Dermis blood vessel endothelial cell (primary cell): ENCODE measurements around the gene POLDIP3. TPM values are rescaled to one million over a fixed set of nuclear protein-coding genes. Genes with fewer than 3 reads are reported as not detected.
"Not testable (repeated sequence)": the region's sequence is repeated elsewhere in the genome, so short reads cannot be mapped to it uniquely, and the experiment has no call there.

Source experiments
- DNase-seq: peaks from one replicate; pipeline ENCODE4 v3.0.0; 2010
- total RNA-seq: library from RNA; depleted of rRNA; stranded (reverse); fragments of >200 nt; gene quantifications from 2 replicates; pipeline ENCODE4 v1.2.3, GENCODE V29; 2014

POLDIP3 gene
- total RNA-seq, 1 donor from 2014 or later: 27.9 TPM

DNA sequence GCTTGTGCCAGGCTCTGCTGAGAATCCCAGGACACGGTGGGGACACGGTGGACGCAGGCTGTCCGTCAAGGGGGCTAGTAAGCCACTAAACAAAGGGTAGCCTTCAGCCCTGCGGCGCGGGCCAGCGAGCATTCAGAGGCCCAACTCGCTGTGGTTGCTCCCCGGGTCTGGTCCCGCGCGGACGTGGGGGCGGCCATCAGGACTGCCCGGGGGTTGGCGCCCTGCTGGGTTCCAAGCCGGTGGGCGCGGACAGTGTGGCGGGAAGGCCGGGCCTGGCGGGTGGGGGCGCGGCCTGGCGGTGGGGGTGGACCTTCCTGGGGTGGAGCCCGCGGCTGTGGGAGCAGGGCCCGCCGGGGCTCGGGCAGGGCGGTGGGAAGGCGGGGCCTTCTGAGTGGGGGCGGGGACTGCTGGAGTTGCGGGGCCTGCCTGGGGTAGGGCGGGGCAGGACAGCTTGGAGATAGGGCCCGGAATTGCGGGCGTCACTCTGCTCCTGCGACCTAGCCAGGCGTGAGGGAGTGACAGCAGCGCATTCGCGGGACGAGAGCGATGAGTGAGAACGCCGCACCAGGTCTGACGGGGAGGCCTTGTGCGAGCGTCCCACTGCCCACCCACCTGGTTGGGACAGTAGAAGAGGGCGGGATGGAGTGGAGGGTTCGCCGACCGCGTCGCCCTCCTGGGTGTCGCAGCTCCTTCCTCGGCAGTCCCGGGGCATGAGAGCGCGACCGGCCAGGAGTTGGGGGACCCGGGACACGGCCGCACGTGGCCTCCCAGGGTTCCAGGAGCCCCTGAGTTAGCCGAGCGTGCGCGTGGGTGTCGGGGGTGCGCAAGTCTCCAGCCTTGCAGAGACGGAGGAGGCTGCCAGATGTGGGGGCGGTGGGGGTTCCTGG, 61.0 kb downstream of the POLDIP3 start, which contains the start of gene SERHL2:
Gene SERHL2, plus strand, starts transcription at position 482 of the 887 bp plus-strand sequence. Its CDS starts 65 bp downstream, at position 547.
- peak; percentile 71 for DNase-seq

DNA sequence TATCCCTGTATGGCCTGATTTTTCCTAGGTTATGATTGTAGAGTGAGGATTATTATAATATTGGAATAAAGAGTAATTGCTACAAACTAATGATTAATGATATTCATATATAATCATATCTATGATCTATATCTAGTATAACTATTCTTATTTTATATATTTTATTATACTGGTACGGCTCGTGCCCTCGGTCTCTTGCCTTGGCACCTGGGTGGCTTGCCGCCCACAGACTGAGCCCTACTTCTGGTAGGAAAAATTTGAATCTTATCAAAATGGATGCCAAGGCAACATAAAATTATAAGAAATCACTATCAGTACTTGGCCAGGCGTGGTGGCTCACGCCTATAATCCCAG, 62.4 kb downstream of the POLDIP3 start:
- DNase-seq: not testable (repeated sequence)

DNA sequence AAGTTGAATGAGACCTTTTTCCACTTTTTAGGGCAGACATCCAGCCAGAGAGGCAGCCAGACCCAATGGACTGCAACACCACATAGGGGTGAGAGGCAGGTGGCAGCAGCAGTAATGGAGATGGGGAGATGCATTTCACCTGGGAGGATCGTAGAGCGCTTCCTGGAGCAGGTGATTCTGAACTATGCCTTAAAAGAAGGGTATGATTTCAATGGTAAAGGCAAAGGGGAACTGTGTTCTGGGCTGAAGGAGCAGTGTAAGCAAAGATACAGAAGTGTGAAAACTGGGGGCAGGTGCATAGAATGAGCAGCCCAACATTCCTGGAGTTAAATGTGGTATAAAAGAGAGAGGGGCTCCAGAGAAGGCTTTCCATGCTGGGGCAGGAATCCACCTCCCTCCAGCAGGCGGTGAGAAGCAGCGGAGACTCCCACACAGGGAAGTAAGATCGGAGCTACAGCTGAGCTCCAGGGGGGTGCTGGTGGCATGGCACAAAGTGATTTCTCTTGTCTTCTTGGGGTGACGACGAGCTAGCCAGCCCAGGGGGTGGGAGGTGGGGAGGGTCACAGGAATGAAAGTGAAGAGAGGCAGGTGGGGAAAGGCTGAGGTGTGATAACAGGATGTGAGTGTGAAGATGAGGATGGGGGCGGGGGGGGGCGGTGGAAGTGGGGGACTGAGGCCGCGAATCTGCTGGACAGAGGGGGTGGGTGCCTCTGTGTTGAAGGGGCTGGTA, 65.2 kb downstream of the POLDIP3 start:
- DNase-seq: no peak

- no peak for DNase-seq
These were observed 65.9 kb downstream of the POLDIP3 start for GRCh38 chr22:42548597-42549330.

DNA sequence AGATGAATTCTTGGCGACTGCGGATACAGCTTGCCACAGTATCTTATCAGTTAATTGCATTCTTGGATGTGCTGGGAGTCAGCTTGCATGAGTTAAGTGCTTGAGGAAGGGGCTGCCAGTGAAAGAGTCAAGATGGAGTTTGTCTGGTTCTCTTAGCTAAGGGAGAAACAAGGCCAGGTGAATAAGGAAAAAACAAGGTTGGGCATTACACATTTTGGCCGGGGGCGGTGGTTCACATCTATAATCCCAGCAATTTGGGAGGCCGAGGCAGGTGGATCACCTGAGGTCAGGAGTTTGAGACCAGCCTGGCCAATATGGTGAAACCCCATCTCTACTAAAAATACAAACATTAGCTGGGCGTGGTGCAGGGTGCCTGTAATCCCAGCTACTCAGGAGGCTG, 66.6 kb downstream of the POLDIP3 start:
- DNase-seq: not testable (repeated sequence)

DNA sequence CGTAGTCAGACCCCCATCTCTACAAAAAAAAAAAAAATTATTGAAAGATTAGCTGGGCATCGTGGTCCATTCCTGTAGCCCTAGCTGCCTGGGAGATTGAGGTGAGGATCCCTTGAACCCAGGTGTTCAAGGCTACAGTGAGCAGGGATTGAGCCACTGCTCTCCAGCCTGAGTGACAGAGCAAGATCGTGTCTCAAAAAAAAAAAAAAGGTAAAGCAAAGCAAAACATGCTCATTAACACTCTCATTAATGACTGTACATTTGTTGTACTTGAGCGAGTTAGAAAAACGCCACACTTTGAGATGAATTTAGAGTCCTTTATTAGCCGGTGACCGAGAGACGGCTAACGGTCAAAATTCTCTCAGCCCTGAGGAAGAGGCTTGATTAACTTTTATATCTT, 67.1 kb downstream of the POLDIP3 start:
- DNase-seq: no peak

DNA sequence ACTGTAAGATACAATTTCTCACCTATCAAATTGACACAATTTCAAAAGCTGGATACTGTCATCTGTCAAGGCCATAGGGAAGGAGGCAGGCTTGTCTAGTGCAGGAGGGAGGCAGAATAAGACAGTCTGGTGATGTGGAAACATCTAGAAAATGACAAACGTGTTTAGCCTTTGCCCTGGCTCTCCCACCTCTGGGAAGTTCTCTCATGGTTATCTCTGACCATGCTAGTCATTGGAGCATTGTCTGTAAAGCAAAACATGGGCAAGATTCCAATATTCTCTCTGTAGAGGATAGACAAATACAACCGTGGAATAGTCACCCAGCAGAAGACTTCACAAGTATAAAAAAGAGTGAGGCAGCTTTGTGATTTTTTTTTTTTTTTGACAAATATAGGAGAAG, 70.0 kb downstream of the POLDIP3 start:
- DNase-seq: peak; percentile 59

- peak; percentile 19 for DNase-seq
These were observed 75.4 kb downstream of the POLDIP3 start for GRCh38 chr22:42539236-42539771.

DNA sequence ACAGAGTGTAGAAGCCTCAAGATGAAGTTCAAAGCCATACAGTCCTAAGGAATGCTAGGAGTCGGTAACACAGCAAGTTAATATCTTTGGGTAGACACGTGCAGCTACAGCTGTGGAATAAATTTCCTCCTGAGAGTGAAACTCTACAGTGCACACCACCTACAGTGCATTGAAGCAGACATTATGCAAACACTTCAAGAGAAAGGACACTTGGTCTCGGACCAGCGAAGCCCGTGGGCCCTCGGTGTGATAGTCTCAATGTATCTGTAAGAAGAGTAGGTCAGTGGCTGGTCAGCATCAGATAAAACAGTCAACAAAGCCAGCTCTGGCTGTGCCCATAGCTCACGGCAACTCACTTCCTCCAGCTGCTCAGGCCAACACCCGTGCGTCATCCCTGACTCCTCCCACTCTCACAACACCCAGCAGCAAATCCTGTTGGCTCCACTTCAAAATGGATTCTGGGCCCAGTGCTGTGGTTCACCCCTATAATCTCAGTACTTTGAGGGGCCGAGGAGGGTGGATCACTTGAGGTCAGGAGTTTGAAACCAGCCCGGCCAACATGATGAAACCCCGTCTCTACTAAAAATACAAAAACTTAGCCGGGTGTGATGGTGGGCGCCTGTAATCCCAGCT, 77.4 kb downstream of the POLDIP3 start:
- DNase-seq: peak; percentile 19

GRCh38 chr22:42536634-42537033, 78.0 kb downstream of the POLDIP3 start:
- DNase-seq: not testable (repeated sequence)

- no peak for DNase-seq
These were observed 78.5 kb downstream of the POLDIP3 start for GRCh38 chr22:42536166-42536565.

- not testable (repeated sequence) for DNase-seq
These were observed 79.5 kb downstream of the POLDIP3 start for GRCh38 chr22:42535082-42535731.

Other genes with a start within 250 kb of the POLDIP3 start
- not detected in 2 replicates for gene NFAM1, start 182.5 kb downstream of the POLDIP3 start, total RNA-seq
- gene RRP7A, start 95.1 kb downstream of the POLDIP3 start, total RNA-seq: 30.8 and 61.4 TPM in 2 replicates
- gene SERHL2, start 60.9 kb downstream of the POLDIP3 start, total RNA-seq: 3.0 and 3.1 TPM in 2 replicates
- 0.47 TPM in 1 of 2 replicates, not detected in the other for gene ATP5MGL, start 25.7 kb upstream of the POLDIP3 start, total RNA-seq
- gene CYB5R3, start 34.5 kb upstream of the POLDIP3 start, total RNA-seq: 139 and 192 TPM in 2 replicates
- 52.5 and 60.2 TPM in 2 replicates for gene A4GALT, start 106.0 kb upstream of the POLDIP3 start, total RNA-seq
- gene ARFGAP3, start 242.4 kb upstream of the POLDIP3 start, total RNA-seq: 67.5 and 74.2 TPM in 2 replicates